Erythroblast (primary cell): ENCODE measurements around the gene DDIAS.

ENCODE experiments used
- GATA1 ChIP-seq: IDR thresholded peaks from 2 replicates; pipeline ENCODE4 v1.6.1; 2011; ENCODE audit warnings: low read depth, mild to moderate bottlenecking, control low read depth, low read length, moderate library complexity
- POLR2A ChIP-seq: IDR thresholded peaks from 2 replicates; pipeline ENCODE4 v1.6.1; 2011; ENCODE audit warnings: mild to moderate bottlenecking, low read length

DNA sequence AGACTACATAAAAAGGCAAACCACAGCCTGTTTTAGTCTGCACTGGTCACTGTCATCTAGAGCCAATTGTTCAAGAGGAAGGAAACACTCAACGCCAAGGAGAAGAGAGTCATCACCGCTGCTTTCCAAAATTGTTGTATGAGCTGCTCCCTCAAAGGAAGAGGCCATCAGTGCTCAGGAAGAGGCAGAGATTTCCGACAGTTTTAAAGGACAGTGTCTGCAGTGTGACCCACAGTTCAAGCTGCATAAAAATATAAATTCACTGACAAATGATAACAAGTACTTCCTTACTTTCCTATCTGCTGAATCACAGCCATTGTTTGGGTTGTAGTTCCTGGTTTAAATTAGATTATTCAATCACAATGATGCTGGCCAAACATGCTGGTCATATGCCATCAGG is 17.7 kb upstream of the DDIAS start:
- TF ChIP-seq POLR2A (no peak), GATA1 (no peak)
